HG03039 (cell line): ENCODE results near the gene RASSF4.

Experiments used
- ATAC-seq: cut with Tn5 transposase; IDR thresholded peaks from one replicate; pipeline ENCODE4 v1.9.1; 2021; ENCODE audit warnings: mild to moderate bottlenecking, moderate library complexity; ENCODE audit not compliant: unreplicated experiment

RASSF4 gene

DNA sequence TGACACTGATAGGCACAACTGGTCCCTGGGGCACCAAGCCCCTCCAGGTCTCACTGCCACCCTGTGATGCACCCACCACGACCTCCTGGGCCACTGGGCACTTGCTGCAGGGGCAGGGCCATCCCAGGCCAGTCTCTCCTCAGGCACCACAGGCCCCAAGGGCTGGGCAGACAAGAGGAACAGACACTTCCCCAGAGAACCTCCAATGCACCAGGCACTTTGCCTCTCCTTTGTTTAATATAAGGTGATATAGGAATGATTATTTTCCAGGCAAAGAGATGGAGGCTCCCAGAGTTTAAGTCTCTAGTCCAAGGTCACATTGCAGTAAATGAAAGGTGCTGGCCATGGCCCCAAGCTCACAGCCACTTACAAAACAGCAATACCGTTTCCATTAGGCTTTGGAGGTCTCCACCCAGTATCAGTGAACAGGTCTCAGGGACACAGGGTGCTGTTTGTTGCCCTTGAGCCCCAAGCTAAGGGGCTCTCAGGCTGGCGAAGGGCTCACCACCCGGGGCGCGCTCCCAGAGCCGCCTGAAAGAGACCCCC, 14.6 kb downstream of the RASSF4 start:
- ATAC-seq, result no peak

GRCh38 chr10:44974628-44975430, 15.2 kb downstream of the RASSF4 start:
- peak; percentile 68 for ATAC-seq

DNA sequence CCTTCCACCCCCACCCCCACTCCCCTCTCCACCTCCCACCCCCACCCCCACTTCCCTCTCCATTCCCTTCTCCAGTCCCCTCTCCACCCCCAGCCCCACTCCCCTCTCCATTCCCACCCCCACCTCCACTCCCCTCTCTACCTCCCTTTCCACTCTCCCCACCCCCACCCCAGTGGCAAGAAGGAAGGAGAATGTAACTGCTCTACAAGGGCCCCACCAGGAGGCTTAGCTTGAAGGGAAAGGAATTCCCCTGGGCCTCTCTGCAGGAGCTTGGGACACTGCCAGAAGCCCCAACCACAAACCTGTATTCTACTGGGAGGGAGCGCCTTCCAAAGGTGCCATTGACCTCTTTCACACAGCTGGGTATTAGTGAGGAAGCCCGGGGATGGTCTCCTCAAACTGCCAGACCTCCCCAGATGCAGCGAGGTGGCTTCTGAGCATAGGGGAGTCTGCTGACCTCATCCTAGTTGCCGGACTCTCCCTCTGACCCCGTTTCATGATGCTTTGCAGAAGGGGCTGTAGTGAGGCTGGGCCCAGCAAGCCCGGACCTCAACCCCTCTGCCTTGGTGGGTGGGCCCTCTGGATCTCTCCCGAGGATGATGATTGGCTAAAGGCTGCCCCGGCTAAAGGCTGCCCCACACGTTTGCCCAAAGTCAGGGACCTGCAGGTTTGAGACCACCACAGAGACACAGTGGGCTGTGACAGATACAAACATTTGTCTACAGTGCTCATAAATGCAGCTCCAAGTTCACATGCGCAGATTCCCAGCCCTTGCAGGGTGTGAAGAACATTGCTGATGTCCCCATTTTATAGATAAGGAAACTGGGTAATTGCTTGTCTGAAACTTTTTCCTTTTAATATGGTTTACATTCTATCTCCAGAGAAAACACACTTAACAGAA, 16.1 kb downstream of the RASSF4 start:
- ATAC-seq, result no peak

- no peak for ATAC-seq
These were observed 17.0 kb downstream of the RASSF4 start for GRCh38 chr10:44976352-44977198.

- ATAC-seq, result no peak
These were observed 17.9 kb downstream of the RASSF4 start for GRCh38 chr10:44977287-44978212.

DNA sequence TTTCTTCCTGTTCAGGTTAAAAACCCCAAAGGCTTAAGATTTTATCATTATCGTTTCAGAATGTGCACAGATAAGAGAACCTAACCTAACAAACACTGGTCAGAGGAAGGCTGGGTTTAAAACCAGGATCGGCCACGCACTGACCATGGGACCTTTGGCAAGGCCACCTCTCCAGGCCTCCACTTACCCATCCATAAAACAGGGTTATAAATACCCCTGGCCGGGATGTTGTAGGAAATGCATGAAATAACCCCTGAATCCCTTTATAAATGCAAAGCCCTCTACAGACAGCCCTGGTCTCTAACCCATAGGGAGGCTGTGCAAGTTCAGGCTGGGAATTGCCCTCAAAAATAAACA, 18.6 kb downstream of the RASSF4 start:
- ATAC-seq, result no peak

DNA sequence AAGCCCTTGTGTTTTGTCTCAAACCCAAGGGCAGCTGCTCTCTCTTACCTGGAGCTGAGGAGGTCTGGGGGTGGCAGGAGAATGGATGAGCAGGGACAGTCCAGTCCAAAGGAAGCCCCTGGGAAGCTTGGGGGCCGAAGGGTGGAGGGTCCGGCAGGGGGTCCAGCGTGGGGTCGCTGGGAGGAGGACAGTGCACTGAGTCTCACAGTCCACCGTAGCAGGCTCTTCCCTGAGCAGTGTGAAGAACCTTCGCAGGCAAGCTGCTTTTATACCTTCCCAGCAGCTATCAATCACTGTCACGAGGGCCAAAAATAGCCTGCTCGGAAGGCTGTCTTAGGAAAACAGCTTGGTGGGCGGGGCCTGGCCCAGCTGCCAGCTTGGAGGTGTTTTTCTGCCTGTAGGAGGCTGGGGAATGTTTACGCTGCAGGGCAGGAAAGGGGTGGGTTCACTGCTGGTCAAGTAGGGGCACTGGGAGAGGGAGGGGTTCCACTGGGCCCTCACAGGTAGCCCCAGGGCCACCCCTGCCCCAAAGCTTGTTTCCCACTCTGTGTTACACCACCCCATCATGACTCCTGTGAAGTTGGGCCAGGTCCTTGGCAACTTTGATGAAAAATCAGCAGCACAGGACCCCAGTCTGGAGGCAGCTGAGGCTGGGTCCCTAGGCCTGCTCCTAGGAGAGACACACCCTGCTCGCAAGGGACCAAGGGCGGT, 19.1 kb downstream of the RASSF4 start, which contains the start of gene DEPP1:
DEPP1 (minus strand) TSS at position 240 of the 711 bp plus-strand sequence. CDS start 779 bp downstream, outside the sequence.
- ATAC-seq, result no peak

DNA sequence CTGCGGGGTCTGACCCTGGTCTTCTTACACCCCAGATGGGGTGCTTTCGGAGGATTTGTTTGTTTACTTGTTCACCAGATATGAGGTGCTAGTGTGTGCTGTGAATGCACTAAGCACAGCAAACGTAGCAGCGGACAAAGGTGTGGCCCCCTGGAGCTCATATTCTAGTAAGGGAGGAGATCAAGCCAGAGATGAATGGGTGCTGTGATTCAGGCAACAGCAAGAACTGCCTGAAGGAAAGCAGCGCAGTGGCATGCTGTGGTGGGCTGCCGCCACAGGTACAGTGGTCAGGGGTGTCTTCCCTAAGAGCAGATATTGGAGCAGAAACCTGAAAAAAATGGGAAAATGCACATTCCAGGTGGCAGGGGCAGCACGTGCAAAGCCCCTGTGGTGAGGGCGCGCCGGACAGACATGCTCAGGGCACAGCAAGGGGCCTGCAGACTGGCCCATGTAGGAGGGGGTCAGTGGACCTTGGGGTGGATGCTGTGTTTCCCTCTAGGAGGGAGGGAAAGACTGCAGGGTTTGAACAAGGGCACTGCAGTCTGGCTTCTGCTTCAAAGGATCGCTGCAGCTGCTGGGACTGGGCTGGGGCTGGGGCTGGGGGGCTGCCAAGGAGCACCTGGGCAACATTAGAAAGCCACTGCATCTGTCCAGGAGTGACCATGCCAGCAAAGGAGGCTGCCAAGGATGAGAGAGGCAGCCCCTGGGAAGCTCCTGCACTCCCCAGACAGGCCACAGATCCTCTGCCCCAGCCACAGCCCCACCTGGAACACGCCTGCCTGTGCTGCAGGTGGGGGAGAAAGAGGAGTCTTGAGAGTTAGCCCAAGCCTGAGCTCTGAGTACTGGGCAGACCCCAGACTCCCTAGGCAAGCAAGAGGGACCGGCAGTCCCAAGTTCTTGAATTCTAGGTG, 19.9 kb downstream of the RASSF4 start:
- ATAC-seq, result no peak

GRCh38 chr10:44980309-44981171, 20.9 kb downstream of the RASSF4 start:
- ATAC-seq, result no peak

GRCh38 chr10:44981172-44982113, 21.8 kb downstream of the RASSF4 start:
- no peak for ATAC-seq

DNA sequence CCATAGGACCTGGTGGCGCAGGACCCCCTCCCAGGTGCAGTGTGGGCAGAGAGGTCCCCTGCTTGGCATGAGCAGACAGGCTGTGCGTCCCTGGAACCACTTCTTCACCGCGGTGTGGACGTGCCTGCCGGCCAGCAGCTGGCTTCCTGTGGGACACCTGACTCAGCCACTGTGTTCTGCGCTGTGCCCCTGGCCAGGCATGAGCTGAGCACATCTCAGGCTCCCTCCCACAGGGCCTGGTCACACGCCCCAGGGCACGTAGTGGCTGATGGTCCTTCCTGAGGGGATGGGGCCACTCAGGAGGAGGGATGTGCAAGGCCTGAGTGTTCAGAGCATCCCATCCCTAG, 22.5 kb downstream of the RASSF4 start:
- no peak for ATAC-seq

DNA sequence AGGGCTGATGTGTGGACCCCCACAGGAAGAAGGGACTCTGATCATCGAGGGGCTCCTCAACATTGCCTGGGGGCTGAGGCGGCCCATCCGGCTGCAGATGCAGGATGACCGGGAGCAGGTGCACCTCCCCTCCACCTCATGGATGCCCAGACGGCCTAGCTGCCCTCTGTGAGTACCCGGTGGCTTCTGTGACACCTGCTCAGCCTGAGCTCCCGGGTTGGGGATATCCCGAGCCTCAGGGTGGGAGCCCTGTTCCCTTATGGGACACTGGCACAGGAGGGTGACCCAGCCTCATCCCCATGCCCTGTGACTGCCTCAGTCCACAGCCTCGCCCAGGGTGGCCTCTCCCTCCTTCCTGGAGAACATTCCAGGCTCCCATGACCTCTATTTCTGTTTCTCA, 22.9 kb downstream of the RASSF4 start:
- no peak for ATAC-seq

DNA sequence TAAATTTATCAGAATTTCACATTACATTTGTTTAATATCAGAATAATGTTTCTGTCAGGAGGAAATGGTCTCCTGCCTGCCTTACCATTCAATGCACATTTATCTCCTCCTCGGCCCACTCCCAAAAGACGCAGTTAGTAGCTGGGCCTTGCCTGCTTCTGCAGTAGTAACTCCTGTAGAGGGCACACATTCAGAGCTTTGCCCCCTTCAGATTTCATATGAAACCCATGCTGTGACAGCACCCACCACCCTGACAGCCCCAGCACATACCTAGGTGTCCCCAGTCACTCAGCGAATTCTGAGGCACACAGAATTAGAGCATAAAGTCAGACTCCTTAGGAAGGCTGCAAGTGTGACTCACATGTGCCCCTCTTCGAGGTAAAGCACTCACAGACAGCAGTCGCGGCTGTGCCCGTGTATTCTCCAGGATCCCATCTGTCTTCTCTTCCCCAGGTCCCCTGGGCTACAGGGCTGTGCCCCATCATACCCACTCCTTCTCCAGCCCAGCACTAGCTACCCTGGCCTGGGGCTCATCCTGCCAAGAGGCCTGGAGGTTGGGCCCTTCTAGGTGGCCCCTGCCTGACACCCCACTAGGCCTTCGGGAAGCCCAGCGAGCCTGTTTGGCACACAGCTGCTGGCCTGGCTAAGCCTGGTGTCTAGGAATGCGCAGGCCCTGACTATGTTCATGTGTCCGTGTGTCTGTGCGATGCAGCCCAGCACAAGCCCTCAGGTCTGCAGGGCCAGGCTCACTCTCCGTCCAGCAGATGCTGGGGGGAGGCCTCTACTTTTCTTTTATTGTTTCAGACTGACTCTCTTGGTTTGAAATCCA, 23.7 kb downstream of the RASSF4 start:
- no peak for ATAC-seq

DNA sequence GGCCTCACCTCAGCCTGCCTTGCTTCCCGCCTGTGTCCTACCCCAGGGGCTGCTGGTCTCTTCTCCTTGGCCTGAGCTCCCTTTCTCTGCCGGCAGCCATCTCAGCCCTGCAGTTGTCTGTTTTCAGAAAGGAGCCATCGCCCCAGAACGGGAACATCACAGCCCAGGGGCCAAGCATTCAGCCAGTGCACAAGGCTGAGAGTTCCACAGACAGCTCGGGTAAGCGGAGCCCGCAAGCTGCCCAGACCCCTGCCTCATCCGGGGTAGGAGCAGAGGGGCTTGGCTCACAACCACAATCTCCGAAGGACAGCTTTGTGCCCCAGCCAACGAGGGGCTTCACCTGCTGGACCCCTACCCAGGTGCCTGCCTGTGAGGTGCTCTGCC, 24.3 kb downstream of the RASSF4 start:
- no peak for ATAC-seq

- ATAC-seq, result no peak
These were observed 25.1 kb downstream of the RASSF4 start for GRCh38 chr10:44984671-44985101.
